Heart left ventricle (tissue), 13 donors: Measurements from ENCODE around the gene SULT1C4.

ENCODE experiments used
- POLR2A ChIP-seq, 2 donors: fragments of 450-650 bp; IDR thresholded peaks; one replicate each; pipeline ENCODE4 v1.6.1; 2017; ENCODE audit warnings: antibody characterized with exemption in 2 of 2, mild to moderate bottlenecking in 2 of 2, moderate library complexity in 2 of 2
- TF ChIP-seq, protein P1 (sequence below), 12 donors: fragments of 200-600 bp; sonication (generic) in 4 of 12; IDR thresholded peaks; one replicate each; pipeline versions ENCODE4 v1.5.0 to v1.8.0; 2018 to 2022; ENCODE audit warnings: antibody characterized with exemption in 12 of 12, mild to moderate bottlenecking in 5 of 12
- donor health status: ischemic (EF 13 %, LVEDD 7.1; RV severe dilation, severe dysfunction).
- donor health status: DM: no; HTN: yes; CAD: no.
- donor health status: DM: no; HTN: no; CAD: no.
- donor health status: ischemic (EF 25% LVEDD 6.9; RV normal size, moderate dysfunction).
- donor health status: ischemic (EF 25% LVEDD 5.7; RV mildly dilated, moderate dysfunction).
- donor health status: ischemic (EF 35%, LVEDD 5.7; RV mildly dilated, moderate dysfunction).
- donor health status: nonischemic (EF 11% LVEDD 7.7; RV severe dilation, severe dysfunction).
- donor health status: DM: yes; HTN: yes; CAD: no.
- donor health status: PGD.
- donor health status: ischemic (EF 29% LVEDD 5.4; RV normal size, mild dysfunction).
- donor health status: nonischemic (EF 23%, LVEDD 6.1; RV moderate dilation, normal function).

DNA sequence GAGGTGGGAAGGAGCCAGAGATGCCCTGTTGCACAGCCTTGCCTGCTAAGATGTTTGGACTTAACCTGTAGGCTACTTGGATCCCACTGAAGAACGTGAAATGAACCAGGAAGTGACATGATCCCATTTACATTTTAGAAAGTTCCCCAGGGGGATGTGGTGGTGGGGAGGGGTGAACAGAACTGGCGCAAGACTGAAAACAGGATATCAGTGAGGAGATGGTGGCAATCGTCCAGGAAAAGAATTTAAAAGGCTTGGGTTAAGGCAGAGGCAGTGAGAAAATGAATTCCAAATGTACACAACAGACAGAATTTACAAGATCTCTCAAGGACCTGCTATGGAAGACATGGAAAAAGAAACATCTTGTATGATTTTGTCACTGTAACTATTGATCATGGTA is 46.8 kb upstream of the SULT1C4 start:
- TF ChIP-seq, protein P1, sequence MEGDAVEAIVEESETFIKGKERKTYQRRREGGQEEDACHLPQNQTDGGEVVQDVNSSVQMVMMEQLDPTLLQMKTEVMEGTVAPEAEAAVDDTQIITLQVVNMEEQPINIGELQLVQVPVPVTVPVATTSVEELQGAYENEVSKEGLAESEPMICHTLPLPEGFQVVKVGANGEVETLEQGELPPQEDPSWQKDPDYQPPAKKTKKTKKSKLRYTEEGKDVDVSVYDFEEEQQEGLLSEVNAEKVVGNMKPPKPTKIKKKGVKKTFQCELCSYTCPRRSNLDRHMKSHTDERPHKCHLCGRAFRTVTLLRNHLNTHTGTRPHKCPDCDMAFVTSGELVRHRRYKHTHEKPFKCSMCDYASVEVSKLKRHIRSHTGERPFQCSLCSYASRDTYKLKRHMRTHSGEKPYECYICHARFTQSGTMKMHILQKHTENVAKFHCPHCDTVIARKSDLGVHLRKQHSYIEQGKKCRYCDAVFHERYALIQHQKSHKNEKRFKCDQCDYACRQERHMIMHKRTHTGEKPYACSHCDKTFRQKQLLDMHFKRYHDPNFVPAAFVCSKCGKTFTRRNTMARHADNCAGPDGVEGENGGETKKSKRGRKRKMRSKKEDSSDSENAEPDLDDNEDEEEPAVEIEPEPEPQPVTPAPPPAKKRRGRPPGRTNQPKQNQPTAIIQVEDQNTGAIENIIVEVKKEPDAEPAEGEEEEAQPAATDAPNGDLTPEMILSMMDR (IDR thresholded peaks at IDR 0.05) = no peak
- no peak for TF ChIP-seq POLR2A (IDR thresholded peaks at IDR 0.05)
